ENCODE results near the gene SATB1. TPM values are rescaled to one million over a fixed set of nuclear protein-coding genes. Genes with fewer than 3 reads are reported as not detected.

The SATB1 gene
- total and polyA plus RNA-seq, 2 of the 8 experiments (the other 6 are each of a cell fraction or from before 2014, with no cell fraction given), result 18.8 to 28.0 TPM

DNA sequence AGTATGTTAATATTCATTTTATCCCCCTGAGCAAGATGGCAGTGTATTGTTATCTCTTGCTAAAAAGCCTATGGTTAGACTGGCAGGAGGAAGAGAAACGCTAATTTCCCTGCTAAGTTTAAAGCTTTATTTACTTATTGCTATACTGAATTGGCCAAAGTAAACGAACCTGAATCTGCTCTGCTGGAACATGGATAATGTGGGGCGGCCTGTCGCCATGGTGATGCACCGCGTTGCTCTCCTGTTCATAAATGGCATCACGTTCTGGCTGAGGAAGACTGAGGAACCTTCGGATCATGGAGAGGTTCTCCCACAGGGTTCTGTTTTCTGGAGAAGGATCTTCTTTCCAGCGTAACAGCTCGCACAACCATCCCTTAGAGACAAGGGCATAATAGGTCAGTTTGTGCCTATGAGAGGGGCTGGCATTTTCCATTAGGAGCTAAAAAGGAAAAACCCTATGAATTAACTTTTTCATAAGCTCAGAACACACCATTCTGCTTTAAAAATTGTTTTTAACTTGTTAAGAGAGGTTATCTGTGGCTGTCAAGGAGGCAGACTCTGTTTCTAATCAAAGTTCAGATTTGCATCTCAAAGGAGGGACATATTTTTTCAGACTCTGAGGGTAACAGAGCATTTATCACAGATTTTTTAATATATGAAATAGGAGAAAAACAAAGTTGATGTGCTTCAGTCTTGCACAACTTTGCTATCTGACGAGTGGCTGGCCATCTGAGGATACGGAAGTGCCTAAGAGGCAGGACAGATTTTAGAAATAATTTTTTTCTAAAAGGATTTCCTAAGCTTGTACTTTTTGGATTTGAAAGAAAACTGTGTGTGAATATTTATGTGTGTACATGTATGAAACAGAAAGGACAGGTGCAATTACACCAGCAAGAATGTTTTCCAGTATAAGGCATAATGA lies 73.1 kb downstream of the SATB1 start:
- Histone ChIP-seq H4K5ac (ENCODE audit: insufficient read length, low read depth, low read length) (no peak overlapping the region), H3K4me2 (ENCODE audit: insufficient read depth in 1 of 2, low read depth in 2 of 2, low read length in 2 of 2) (no peak overlapping the region), H2BK15ac (ENCODE audit: low read length) (no peak overlapping the region), H2BK5ac (ENCODE audit: low read depth, low read length) (no peak overlapping the region), H2BK20ac (ENCODE audit: low read length) (no peak overlapping the region), H2BK120ac (replicated peaks; ENCODE audit: low read depth, low read length) (no peak overlapping the region), H3K9ac (replicated peaks in 1 of 4; ENCODE audit: extremely low read depth in 1 of 4, low read depth in 3 of 4, low read length in 3 of 4) (no peak overlapping the region), H3K9me3 (ENCODE audit: insufficient read depth in 2 of 2, low read depth in 1 of 2, low read length in 1 of 2) (no peaks in the 10 kb centered on the region), H3K36me3 (ENCODE audit: control insufficient read depth in 2 of 4, insufficient read depth in 4 of 4, low read length in 3 of 4) (peaks cover 0 to 10% (median 0%) of the 10 kb centered on the region in 4 experiments; a peak in 1 of 8 replicates), H4K8ac (ENCODE audit: extremely low read depth, insufficient read depth, low read length) (no peak overlapping the region), H3K4me1 (replicated peaks in 1 of 4; ENCODE audit: control insufficient read depth in 3 of 4, insufficient read depth in 4 of 4, low read length in 3 of 4) (peaks cover 0 to 26% (median 5%) of the 10 kb centered on the region in 4 experiments; a peak in 4 of 7 replicates), H3K79me1 (ENCODE audit: low read depth, low read length) (peaks cover 2% of the 10 kb centered on the region; the same call in 1 of the 2 replicates), H3K18ac (ENCODE audit: extremely low read depth, low read length) (no peak overlapping the region), H3K14ac (ENCODE audit: insufficient read length) (no peak overlapping the region), H4K20me1 (replicated peaks in 1 of 2; ENCODE audit: control insufficient read depth in 1 of 2, insufficient read depth in 2 of 2, low read length in 2 of 2) (no peaks in the 10 kb centered on the region), H3K27me3 (replicated peaks in 1 of 4; ENCODE audit: control insufficient read depth in 3 of 4, extremely low read depth in 1 of 4, insufficient read depth in 3 of 4, low read length in 3 of 4) (no peaks in the 10 kb centered on the region), H3K23ac (ENCODE audit: insufficient read length) (no peak overlapping the region), H3K27ac (ENCODE audit: low read depth, low read length) (no peak overlapping the region), H3K79me2 (ENCODE audit: control insufficient read depth in 1 of 2, insufficient read depth in 2 of 2, low read length in 2 of 2) (no peaks in the 10 kb centered on the region), H4K91ac (replicated peaks; ENCODE audit: insufficient read length, low read length) (no peak overlapping the region), H3K23me2 (ENCODE audit: low read depth, low read length) (no peaks in the 10 kb centered on the region), H3K4ac (replicated peaks; ENCODE audit: insufficient read length, low read depth, low read length) (no peak overlapping the region), H2AFZ (ENCODE audit: low read length) (no peak overlapping the region), H2AK5ac (ENCODE audit: low read depth, low read length) (no peak overlapping the region), H3K4me3 (ENCODE audit: extremely low read depth in 1 of 4, insufficient read depth in 2 of 4, low read depth in 3 of 4, low read length in 4 of 4) (no peak overlapping the region), H3K56ac (replicated peaks; ENCODE audit: insufficient read length, low read depth, low read length) (no peak overlapping the region), H2BK12ac (ENCODE audit: low read depth, low read length) (no peak overlapping the region)
- ChIA-PET POLR2A (ENCODE audit: partially characterized antibody) (no interaction called here), CTCF (ENCODE audit: partially characterized antibody) (interaction anchor here (1.2 to 2.8 kb wide), 5 partner anchors 11 to 40 kb away, joined by 3 to 10 read pairs (median 5); no protein-coding TSS in a partner anchor)
- FAIRE-seq (no peak), DNase-seq (ENCODE audit: low read depth in 1 of 2, low spot score in 2 of 2) (no peak)
- 93% methylated on average over 12 of the region's 12 CpGs; no CpG with 5 or more reads in 1 of the 2 experiments for WGBS, 2 experiments (ENCODE audit: extremely low coverage in 1 of 2, insufficient coverage in 1 of 2, insufficient read length in 1 of 2, insufficient replicate concordance in 2 of 2, low coverage in 1 of 2, low lambda C conversion rate in 2 of 2, missing lambda C conversion rate in 1 of 2)
- no peak for TF ChIP-seq BACH1 (IDR thresholded peaks at IDR 0.05; ENCODE audit: low read length)
- TF ChIP-seq EP300 (IDR thresholded peaks at IDR 0.05; ENCODE audit: borderline replicate concordance in 1 of 2, low read depth in 2 of 2, low read length in 2 of 2), result no peak
- TF ChIP-seq CHD1 (IDR thresholded peaks at IDR 0.05; ENCODE audit: low read depth, low read length), result no peak
- TF ChIP-seq EZH2 (IDR thresholded peaks at IDR 0.05; ENCODE audit: low read depth, low read length, severe bottlenecking), result no peak
- no peak for TF ChIP-seq SP2 (IDR thresholded peaks at IDR 0.05; ENCODE audit: low read length)
- no peak for TF ChIP-seq HDAC2 (IDR thresholded peaks at IDR 0.05; ENCODE audit: borderline replicate concordance in 1 of 2, low read depth in 2 of 2, low read length in 2 of 2)
- TF ChIP-seq SIX5 (IDR thresholded peaks at IDR 0.05; ENCODE audit: low read depth, low read length), result no peak
- TF ChIP-seq CBX8 (IDR thresholded peaks at IDR 0.05; ENCODE audit: borderline replicate concordance, low read depth, low read length), result no peak
- TF ChIP-seq SP4 (IDR thresholded peaks at IDR 0.05; ENCODE audit: low read length), result no peak
- no peak for TF ChIP-seq SIRT6 (IDR thresholded peaks at IDR 0.05; ENCODE audit: low read length)
- TF ChIP-seq GTF2F1 (IDR thresholded peaks at IDR 0.05; ENCODE audit: borderline replicate concordance, low read depth, low read length), result no peak
- TF ChIP-seq RFX5 (IDR thresholded peaks at IDR 0.05; ENCODE audit: borderline replicate concordance, low read depth, low read length), result no peak

Data from H1 (cell line).